Measurements from ENCODE around the gene PARP8.
"Not testable (repeated sequence)": the region's sequence is repeated elsewhere in the genome, so short reads cannot be mapped to it uniquely, and the experiment has no call there.

Gene PARP8

GRCh38 chr5:50691399-50692016 is 25.1 kb downstream of the PARP8 start:
- DNase-seq (ENCODE audit: low read depth): no peak
- TF ChIP-seq CTCF (conservative IDR thresholded peaks at IDR 0.05; ENCODE audit: low read depth, low read length): no peak
- H3K4me3 ChIP-seq (ENCODE audit: low read length): no peak overlapping the region

GRCh38 chr5:50694027-50694590 is 27.7 kb downstream of the PARP8 start:
- H3K4me3 ChIP-seq (ENCODE audit: low read length): no peak overlapping the region
- no peak for TF ChIP-seq CTCF (conservative IDR thresholded peaks at IDR 0.05; ENCODE audit: low read depth, low read length)
- no peak for DNase-seq (ENCODE audit: low read depth)

- not testable (repeated sequence) for DNase-seq (ENCODE audit: low read depth); H3K4me3 ChIP-seq (ENCODE audit: low read length)
Measured at GRCh38 chr5:50694626-50695025, 28.2 kb downstream of the PARP8 start.

- no peak for TF ChIP-seq CTCF (conservative IDR thresholded peaks at IDR 0.05; ENCODE audit: low read depth, low read length)
- no peak overlapping the region for H3K4me3 ChIP-seq (ENCODE audit: low read length)
- no peak for DNase-seq (ENCODE audit: low read depth)
Measured at GRCh38 chr5:50697739-50698138, 31.3 kb downstream of the PARP8 start.

- no peak for DNase-seq (ENCODE audit: low read depth)
- H3K4me3 ChIP-seq (ENCODE audit: low read length): no peak overlapping the region
- TF ChIP-seq CTCF (conservative IDR thresholded peaks at IDR 0.05; ENCODE audit: low read depth, low read length): no peak
Measured at GRCh38 chr5:50699737-50700136, 33.3 kb downstream of the PARP8 start.

- H3K4me3 ChIP-seq (ENCODE audit: low read length): no peak overlapping the region
- DNase-seq (ENCODE audit: low read depth): no peak
- no peak for TF ChIP-seq CTCF (conservative IDR thresholded peaks at IDR 0.05; ENCODE audit: low read depth, low read length)
Measured at GRCh38 chr5:50700706-50701105, 34.3 kb downstream of the PARP8 start.

- no peak overlapping the region for H3K4me3 ChIP-seq (ENCODE audit: low read length)
- TF ChIP-seq CTCF (conservative IDR thresholded peaks at IDR 0.05; ENCODE audit: low read depth, low read length): no peak
- no peak for DNase-seq (ENCODE audit: low read depth)
Measured at GRCh38 chr5:50702615-50703366, 36.4 kb downstream of the PARP8 start.

Data from retinal pigment epithelial cell (primary cell).